SK-N-SH (cell line): ENCODE measurements around the gene PARP8. TPM values are rescaled to one million over a fixed set of nuclear protein-coding genes. Genes with fewer than 3 reads are reported as not detected.

Source experiments
- CTCF ChIA-PET: fragments of 300-600, 350-600 bp; formaldehyde crosslinking; extraction: SDS; loops from one replicate; lab custom pipeline; 2021; lab: Yijun Ruan, JAX
- POLR2A ChIA-PET: fragments of 350-600 bp; sonication (Branson Sonifier 250); formaldehyde crosslinking; extraction: SDS; loops from one replicate; lab custom pipeline; 2020; ENCODE audit warnings: antibody characterized with exemption, inconsistent platforms; lab: Yijun Ruan, JAX
- DNase-seq: peaks from one replicate; pipeline ENCODE4 v3.0.0; 2012
- H2AFZ ChIP-seq: fragments of 200-600 bp; sonication (generic); 2 replicates; pipeline ENCODE4 v1.8.1; 2016; ENCODE audit warnings: antibody characterized with exemption, mild to moderate bottlenecking, low read depth
- H3F3A ChIP-seq: fragments of 200-600 bp; sonication (generic); replicated peaks from 2 replicates; pipeline ENCODE3; 2016; ENCODE audit warnings: antibody characterized with exemption, mild to moderate bottlenecking; ENCODE audit not compliant: insufficient read depth
- H3K27ac ChIP-seq, 2 experiments: fragments of 200-500 bp in 1 of 2; fragments of 200-600 bp in 1 of 2; sonication (Bioruptor generic) in 1 of 2; sonication (generic), shearing (Covaris generic) in 1 of 2; 2 replicates each; pipeline versions ENCODE4 v1.5.1 to v1.6.1; 2014 to 2016; ENCODE audit warnings: low read depth in 2 of 2, inconsistent platforms in 1 of 2, low read length in 1 of 2, mild to moderate bottlenecking in 1 of 2, mixed read lengths in 1 of 2
- H3K27me3 ChIP-seq: fragments of 200-600 bp; sonication (generic), shearing (Covaris generic); 2 replicates; pipeline ENCODE4 v1.6.1; 2016; ENCODE audit warnings: mixed run types; ENCODE audit not compliant: insufficient read depth
- H3K36me3 ChIP-seq, 2 experiments: fragments of 200-500 bp in 1 of 2; fragments of 200-600 bp in 1 of 2; sonication (Bioruptor generic) in 1 of 2; sonication (generic) in 1 of 2; replicated peaks in 1 of 2; 2 replicates each; pipeline versions ENCODE3 to v1.5.1; 2014 to 2016; ENCODE audit warnings: low read length in 1 of 2, mild to moderate bottlenecking in 1 of 2; ENCODE audit not compliant: insufficient read depth in 2 of 2, control insufficient read depth in 1 of 2
- H3K4me1 ChIP-seq, 2 experiments: fragments of 200-500 bp in 1 of 2; fragments of 200-600 bp in 1 of 2; sonication (Bioruptor generic) in 1 of 2; sonication (generic), shearing (Covaris generic) in 1 of 2; 2 replicates each; pipeline versions ENCODE4 v1.5.1 to v1.6.1; 2014 to 2016; ENCODE audit warnings: low read depth in 1 of 2, low read length in 1 of 2, mixed run types in 1 of 2; ENCODE audit not compliant: insufficient read depth in 2 of 2, control insufficient read depth in 1 of 2
- H3K4me2 ChIP-seq: fragments of 200-600 bp; sonication (generic), shearing (Covaris generic); 2 replicates; pipeline ENCODE4 v1.6.1; 2017; ENCODE audit warnings: mixed run types
- H3K4me3 ChIP-seq, 2 experiments: fragments of 200-500 bp in 1 of 2; fragments of 200-600 bp in 1 of 2; sonication (Bioruptor generic) in 1 of 2; sonication (generic), shearing (Covaris generic) in 1 of 2; 2 replicates each; pipeline versions ENCODE4 v1.5.1 to v1.8.1; 2014 to 2016; ENCODE audit warnings: low read depth in 2 of 2, inconsistent platforms in 1 of 2, low read length in 1 of 2, mild to moderate bottlenecking in 1 of 2, mixed read lengths in 1 of 2, moderate library complexity in 1 of 2
- H3K79me2 ChIP-seq: fragments of 200-600 bp; sonication (generic); 2 replicates; pipeline ENCODE4 v1.8.1; 2017; ENCODE audit warnings: mild to moderate bottlenecking; ENCODE audit not compliant: insufficient read depth
- H3K9ac ChIP-seq: fragments of 200-600 bp; sonication (generic); 2 replicates; pipeline ENCODE4 v1.6.1; 2017; ENCODE audit warnings: mixed run types
- H3K9me2 ChIP-seq: fragments of 200-600 bp; sonication (generic); 2 replicates; pipeline ENCODE4 v1.6.1; 2017; ENCODE audit warnings: mixed run types
- H3K9me3 ChIP-seq: fragments of 200-600 bp; sonication (generic); 2 replicates; pipeline ENCODE4 v1.6.1; 2017; ENCODE audit warnings: mixed run types, mild to moderate bottlenecking, moderate library complexity
- H4K20me1 ChIP-seq: fragments of 200-600 bp; sonication (generic); 2 replicates; pipeline ENCODE4 v1.6.1; 2017; ENCODE audit warnings: mild to moderate bottlenecking, mixed run types; ENCODE audit not compliant: insufficient read depth
- CHD2 ChIP-seq: fragments of 150-350 bp; IDR thresholded peaks from 2 replicates; pipeline ENCODE4 v1.6.1; 2018; ENCODE audit warnings: low read length; ENCODE audit not compliant: partially characterized antibody
- EP300 ChIP-seq, 2 experiments: IDR thresholded peaks; 2 replicates each; pipeline versions ENCODE4 v1.4.0 to v1.6.1; 2012; ENCODE audit warnings: borderline replicate concordance in 1 of 2, low read depth in 1 of 2, low read length in 1 of 2
- EZH2phosphoT487 ChIP-seq: fragments of 200-600 bp; sonication (generic); IDR thresholded peaks from 2 replicates; pipeline ENCODE4 v1.6.1; 2017; ENCODE audit warnings: low read depth, mixed run types, mild to moderate bottlenecking, antibody characterized with exemption, moderate library complexity, borderline replicate concordance
- FOSL2 ChIP-seq: IDR thresholded peaks from 2 replicates; pipeline ENCODE4 v1.4.0; 2012; ENCODE audit warnings: low read depth, mild to moderate bottlenecking, moderate library complexity, borderline replicate concordance
- JUND ChIP-seq: IDR thresholded peaks from 2 replicates; pipeline ENCODE4 v1.4.0; 2012
- NFIC ChIP-seq: IDR thresholded peaks from 2 replicates; pipeline ENCODE4 v1.4.0; 2012; ENCODE audit warnings: borderline replicate concordance
- NRF1 ChIP-seq: IDR thresholded peaks from 2 replicates; pipeline ENCODE4 v1.6.1; 2012; ENCODE audit warnings: low read depth, mild to moderate bottlenecking, low read length
- POLR2AphosphoS5 ChIP-seq: IDR thresholded peaks from 2 replicates; pipeline ENCODE4 v1.6.1; 2012; ENCODE audit warnings: low read depth, low read length
- RAD21 ChIP-seq: IDR thresholded peaks from 2 replicates; pipeline ENCODE4 v1.6.1; 2012; ENCODE audit warnings: mild to moderate bottlenecking, low read length
- RFX5 ChIP-seq: IDR thresholded peaks from 2 replicates; pipeline ENCODE4 v1.6.1; 2012; ENCODE audit warnings: mild to moderate bottlenecking, improper control_type of control experiment, low read length
- RXRA ChIP-seq: IDR thresholded peaks from 2 replicates; pipeline ENCODE4 v1.4.0; 2012; ENCODE audit warnings: low read depth, mild to moderate bottlenecking, borderline replicate concordance
- SIN3A ChIP-seq: IDR thresholded peaks from 2 replicates; pipeline ENCODE4 v1.6.1; 2012; ENCODE audit warnings: low read depth, mild to moderate bottlenecking, low read length, moderate library complexity, borderline replicate concordance
- SMC3 ChIP-seq: IDR thresholded peaks from 2 replicates; pipeline ENCODE4 v1.6.1; 2012; ENCODE audit warnings: low read depth, low read length, improper control_type of control experiment
- TAF1 ChIP-seq: IDR thresholded peaks from 2 replicates; pipeline ENCODE4 v1.6.1; 2012; ENCODE audit warnings: low read depth, mild to moderate bottlenecking, low read length, moderate library complexity, borderline replicate concordance
- TCF12 ChIP-seq: IDR thresholded peaks from 2 replicates; pipeline ENCODE4 v1.4.0; 2012
- TEAD4 ChIP-seq: IDR thresholded peaks from 2 replicates; pipeline ENCODE4 v1.4.0; 2012; ENCODE audit warnings: mild to moderate bottlenecking, borderline replicate concordance; ENCODE audit not compliant: insufficient read depth
- USF1 ChIP-seq: IDR thresholded peaks from 2 replicates; pipeline ENCODE4 v1.4.0; 2012; ENCODE audit warnings: low read depth, borderline replicate concordance
- USF2 ChIP-seq: fragments of 150-350 bp; IDR thresholded peaks from 2 replicates; pipeline ENCODE4 v1.6.1; 2017; ENCODE audit warnings: antibody characterized with exemption, low read length, low read depth, borderline replicate concordance
- WGBS: methylation state at CpG from one replicate; pipeline ENCODE4 v1.1.6; 2017; ENCODE audit warnings: low lambda C conversion rate; 5-methylcytosine and 5-hydroxymethylcytosine counted together
- polyA plus RNA-seq, 3 experiments: library from polyadenylated mRNA; depleted of rRNA; stranded (reverse); fragments of >200 nt; gene quantifications; 2 replicates each; pipeline ENCODE4 v1.2.3, GENCODE V29; 2012
- TF ChIP-seq, protein P1 (sequence below): IDR thresholded peaks from 2 replicates; pipeline ENCODE4 v1.4.0; 2012; ENCODE audit warnings: low read depth
- TF ChIP-seq, protein P2 (sequence below): IDR thresholded peaks from 2 replicates; pipeline ENCODE4 v1.6.1; 2012; ENCODE audit warnings: mild to moderate bottlenecking, low read depth, low read length, moderate library complexity
- TF ChIP-seq, protein P3 (sequence below): IDR thresholded peaks from 2 replicates; pipeline ENCODE4; 2012

PARP8 gene
- polyA plus RNA-seq, 1 of the 3 experiments (the other 2 are of a cell fraction) = 6.2 TPM

- H3K36me3 ChIP-seq = no peaks in the 10 kb centered on the region
- no peaks in the 10 kb centered on the region for H4K20me1 ChIP-seq
- no peak for DNase-seq
- ChIA-PET POLR2A (no interaction called here), CTCF (no interaction called here)
- WGBS = 21% methylated on average over 2 of the region's 2 CpGs
- H3K4me2 ChIP-seq = no peak overlapping the region
- TF ChIP-seq SIN3A (no peak), CHD2 (no peak), TAF1 (no peak), NFIC (no peak), EZH2phosphoT487 (no peak), NRF1 (no peak), USF2 (no peak), RAD21 (no peak), TEAD4 (no peak), JUND (no peak)
- TF ChIP-seq, protein P1, sequence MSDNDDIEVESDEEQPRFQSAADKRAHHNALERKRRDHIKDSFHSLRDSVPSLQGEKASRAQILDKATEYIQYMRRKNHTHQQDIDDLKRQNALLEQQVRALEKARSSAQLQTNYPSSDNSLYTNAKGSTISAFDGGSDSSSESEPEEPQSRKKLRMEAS = no peak
- H3K9me3 ChIP-seq = no peaks in the 10 kb centered on the region
- H3F3A ChIP-seq = no peaks in the 10 kb centered on the region
- H3K9ac ChIP-seq = no peak overlapping the region
- no peak overlapping the region for H3K4me3 ChIP-seq
- no peaks in the 10 kb centered on the region for H3K79me2 ChIP-seq
- H3K27ac ChIP-seq = no peak overlapping the region
- H3K4me1 ChIP-seq = no peaks in the 10 kb centered on the region
- no peaks in the 10 kb centered on the region for H3K9me2 ChIP-seq
- no peaks in the 10 kb centered on the region for H3K27me3 ChIP-seq
- H2AFZ ChIP-seq = no peak overlapping the region
Observed at GRCh38 chr5:50873595-50874277, 207.3 kb downstream of the PARP8 start.

GRCh38 chr5:50874306-50875001 lies 208.0 kb downstream of the PARP8 start:
- DNase-seq = no peak
- Histone ChIP-seq H3K4me2 (no peak overlapping the region), H3K27me3 (no peaks in the 10 kb centered on the region), H4K20me1 (no peaks in the 10 kb centered on the region), H3K9me2 (no peaks in the 10 kb centered on the region), H3K9ac (no peak overlapping the region), H3K27ac (no peak overlapping the region), H3K36me3 (no peaks in the 10 kb centered on the region), H3K9me3 (no peaks in the 10 kb centered on the region), H3K4me1 (no peaks in the 10 kb centered on the region), H2AFZ (no peak overlapping the region), H3K4me3 (no peak overlapping the region), H3K79me2 (no peaks in the 10 kb centered on the region), H3F3A (no peaks in the 10 kb centered on the region)
- ChIA-PET POLR2A (no interaction called here), CTCF (no interaction called here)
- 47% methylated on average over 6 of the region's 6 CpGs for WGBS
- TF ChIP-seq RXRA (no peak), FOSL2 (no peak), RFX5 (no peak), TCF12 (no peak), EP300 (IDR thresholded peaks at IDR 0.05; ENCODE audit: borderline replicate concordance in 1 of 2, low read depth in 1 of 2, low read length in 1 of 2) (no peak), POLR2AphosphoS5 (no peak), SMC3 (no peak), USF1 (no peak), USF2 (no peak)
- TF ChIP-seq, protein P2, sequence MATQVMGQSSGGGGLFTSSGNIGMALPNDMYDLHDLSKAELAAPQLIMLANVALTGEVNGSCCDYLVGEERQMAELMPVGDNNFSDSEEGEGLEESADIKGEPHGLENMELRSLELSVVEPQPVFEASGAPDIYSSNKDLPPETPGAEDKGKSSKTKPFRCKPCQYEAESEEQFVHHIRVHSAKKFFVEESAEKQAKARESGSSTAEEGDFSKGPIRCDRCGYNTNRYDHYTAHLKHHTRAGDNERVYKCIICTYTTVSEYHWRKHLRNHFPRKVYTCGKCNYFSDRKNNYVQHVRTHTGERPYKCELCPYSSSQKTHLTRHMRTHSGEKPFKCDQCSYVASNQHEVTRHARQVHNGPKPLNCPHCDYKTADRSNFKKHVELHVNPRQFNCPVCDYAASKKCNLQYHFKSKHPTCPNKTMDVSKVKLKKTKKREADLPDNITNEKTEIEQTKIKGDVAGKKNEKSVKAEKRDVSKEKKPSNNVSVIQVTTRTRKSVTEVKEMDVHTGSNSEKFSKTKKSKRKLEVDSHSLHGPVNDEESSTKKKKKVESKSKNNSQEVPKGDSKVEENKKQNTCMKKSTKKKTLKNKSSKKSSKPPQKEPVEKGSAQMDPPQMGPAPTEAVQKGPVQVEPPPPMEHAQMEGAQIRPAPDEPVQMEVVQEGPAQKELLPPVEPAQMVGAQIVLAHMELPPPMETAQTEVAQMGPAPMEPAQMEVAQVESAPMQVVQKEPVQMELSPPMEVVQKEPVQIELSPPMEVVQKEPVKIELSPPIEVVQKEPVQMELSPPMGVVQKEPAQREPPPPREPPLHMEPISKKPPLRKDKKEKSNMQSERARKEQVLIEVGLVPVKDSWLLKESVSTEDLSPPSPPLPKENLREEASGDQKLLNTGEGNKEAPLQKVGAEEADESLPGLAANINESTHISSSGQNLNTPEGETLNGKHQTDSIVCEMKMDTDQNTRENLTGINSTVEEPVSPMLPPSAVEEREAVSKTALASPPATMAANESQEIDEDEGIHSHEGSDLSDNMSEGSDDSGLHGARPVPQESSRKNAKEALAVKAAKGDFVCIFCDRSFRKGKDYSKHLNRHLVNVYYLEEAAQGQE = no peak
- TF ChIP-seq, protein P3, sequence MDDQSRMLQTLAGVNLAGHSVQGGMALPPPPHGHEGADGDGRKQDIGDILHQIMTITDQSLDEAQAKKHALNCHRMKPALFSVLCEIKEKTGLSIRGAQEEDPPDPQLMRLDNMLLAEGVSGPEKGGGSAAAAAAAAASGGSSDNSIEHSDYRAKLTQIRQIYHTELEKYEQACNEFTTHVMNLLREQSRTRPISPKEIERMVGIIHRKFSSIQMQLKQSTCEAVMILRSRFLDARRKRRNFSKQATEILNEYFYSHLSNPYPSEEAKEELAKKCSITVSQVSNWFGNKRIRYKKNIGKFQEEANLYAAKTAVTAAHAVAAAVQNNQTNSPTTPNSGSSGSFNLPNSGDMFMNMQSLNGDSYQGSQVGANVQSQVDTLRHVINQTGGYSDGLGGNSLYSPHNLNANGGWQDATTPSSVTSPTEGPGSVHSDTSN = no peak
